Muscle layer of duodenum (tissue), 2 donors: ENCODE measurements around the gene IRX2.

ENCODE experiments used
- H3K27ac ChIP-seq: one replicate; pipeline ENCODE4 v1.7.0; 2013; ENCODE audit warnings: mild to moderate bottlenecking, low read length
- H3K27me3 ChIP-seq: one replicate; pipeline ENCODE4 v1.7.0; 2013; ENCODE audit warnings: low read depth, mild to moderate bottlenecking, control low read depth, low read length
- H3K36me3 ChIP-seq, 2 donors: one replicate each; pipeline ENCODE4 v1.7.0; 2013; ENCODE audit warnings: low read length in 2 of 2, control low read depth in 1 of 2, mild to moderate bottlenecking in 1 of 2; ENCODE audit not compliant: insufficient read depth in 2 of 2, control insufficient read depth in 1 of 2
- H3K4me1 ChIP-seq, 2 donors: one replicate each; pipeline ENCODE4 v1.7.0; 2013; ENCODE audit warnings: low read length in 2 of 2, mild to moderate bottlenecking in 2 of 2, control low read depth in 1 of 2, moderate library complexity in 1 of 2; ENCODE audit not compliant: insufficient read depth in 2 of 2, control insufficient read depth in 1 of 2
- H3K4me3 ChIP-seq, 2 donors: one replicate each; pipeline ENCODE4 v1.7.0; 2013; ENCODE audit warnings: low read length in 2 of 2, low read depth in 1 of 2, mild to moderate bottlenecking in 1 of 2
- H3K9me3 ChIP-seq, 2 donors: one replicate each; pipeline ENCODE4 v1.7.0; 2013; ENCODE audit warnings: low read length in 2 of 2, control low read depth in 1 of 2, mild to moderate bottlenecking in 1 of 2; ENCODE audit not compliant: control insufficient read depth in 1 of 2
- donor health status: healthy.

IRX2 gene

DNA sequence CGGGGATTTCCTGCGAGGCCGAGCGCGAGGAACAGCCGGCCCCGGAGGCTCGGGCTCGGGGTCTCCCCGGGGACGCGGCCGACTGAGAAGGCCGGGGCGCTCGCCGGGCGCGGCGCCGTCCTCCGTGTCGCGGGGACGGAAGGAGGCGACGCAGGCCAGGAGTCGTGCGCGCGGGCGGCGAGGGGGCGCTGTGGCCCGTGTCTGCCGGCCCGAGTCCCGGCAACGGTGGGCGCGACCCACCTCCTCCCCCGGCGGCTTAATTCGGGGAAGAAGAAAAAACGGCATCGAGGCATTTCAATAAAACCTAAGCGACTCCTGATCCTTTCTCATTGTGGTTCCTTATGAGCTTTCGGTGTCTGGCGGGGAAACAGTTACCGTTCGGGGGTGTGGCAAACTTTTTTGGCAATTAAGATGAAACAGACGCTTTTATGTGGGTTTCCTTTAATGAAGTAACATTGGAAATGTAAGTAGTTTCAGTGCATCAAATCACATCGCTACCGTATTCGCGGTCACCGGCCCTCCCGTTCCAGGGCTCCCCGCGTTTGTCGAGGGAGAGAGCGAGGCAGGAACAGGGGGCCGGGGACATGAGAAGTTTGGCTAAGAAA, 3.7 kb upstream of the IRX2 start:
- no peaks in the 10 kb centered on the region for H3K36me3 ChIP-seq
- H3K9me3 ChIP-seq: no peaks in the 10 kb centered on the region
- no peak overlapping the region for H3K27ac ChIP-seq
- H3K4me3 ChIP-seq: peak overlapping the region in 1 of 2 donors; percentile 62
- H3K4me1 ChIP-seq: peaks cover 0 to 59% of the 10 kb centered on the region in 2 donors
- peaks cover 71% of the 10 kb centered on the region for H3K27me3 ChIP-seq

DNA sequence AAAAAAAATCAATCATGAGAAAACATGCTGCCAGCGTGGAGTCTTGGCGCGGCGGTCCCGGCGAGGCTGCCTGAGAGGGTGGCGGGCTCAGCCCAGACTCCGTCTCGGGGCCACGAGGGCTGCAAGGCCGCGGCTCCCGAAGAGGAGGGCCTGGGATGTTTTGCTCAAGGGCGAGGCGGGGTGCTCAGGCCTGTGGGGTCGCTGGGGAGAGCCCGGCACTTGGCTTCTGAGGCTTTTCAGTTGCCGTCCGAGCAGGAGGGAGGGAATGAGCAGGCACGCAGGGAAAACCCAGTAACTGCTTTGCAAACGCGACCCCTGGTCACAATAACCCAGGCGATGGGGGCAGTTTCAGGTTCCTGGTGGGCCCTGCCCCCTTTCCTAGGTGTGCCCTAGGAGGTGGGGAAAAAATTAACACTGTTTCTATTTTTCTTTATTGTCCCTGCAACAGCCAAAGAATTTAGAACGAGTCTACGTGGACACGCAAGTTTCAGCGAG, 3.2 kb upstream of the IRX2 start:
- Histone ChIP-seq H3K27ac (no peak overlapping the region), H3K4me3 (peak overlapping the region in 1 of 2 donors; percentile 28), H3K4me1 (peaks cover 0 to 65% of the 10 kb centered on the region in 2 donors), H3K27me3 (peaks cover 73% of the 10 kb centered on the region), H3K36me3 (no peaks in the 10 kb centered on the region), H3K9me3 (no peaks in the 10 kb centered on the region)

DNA sequence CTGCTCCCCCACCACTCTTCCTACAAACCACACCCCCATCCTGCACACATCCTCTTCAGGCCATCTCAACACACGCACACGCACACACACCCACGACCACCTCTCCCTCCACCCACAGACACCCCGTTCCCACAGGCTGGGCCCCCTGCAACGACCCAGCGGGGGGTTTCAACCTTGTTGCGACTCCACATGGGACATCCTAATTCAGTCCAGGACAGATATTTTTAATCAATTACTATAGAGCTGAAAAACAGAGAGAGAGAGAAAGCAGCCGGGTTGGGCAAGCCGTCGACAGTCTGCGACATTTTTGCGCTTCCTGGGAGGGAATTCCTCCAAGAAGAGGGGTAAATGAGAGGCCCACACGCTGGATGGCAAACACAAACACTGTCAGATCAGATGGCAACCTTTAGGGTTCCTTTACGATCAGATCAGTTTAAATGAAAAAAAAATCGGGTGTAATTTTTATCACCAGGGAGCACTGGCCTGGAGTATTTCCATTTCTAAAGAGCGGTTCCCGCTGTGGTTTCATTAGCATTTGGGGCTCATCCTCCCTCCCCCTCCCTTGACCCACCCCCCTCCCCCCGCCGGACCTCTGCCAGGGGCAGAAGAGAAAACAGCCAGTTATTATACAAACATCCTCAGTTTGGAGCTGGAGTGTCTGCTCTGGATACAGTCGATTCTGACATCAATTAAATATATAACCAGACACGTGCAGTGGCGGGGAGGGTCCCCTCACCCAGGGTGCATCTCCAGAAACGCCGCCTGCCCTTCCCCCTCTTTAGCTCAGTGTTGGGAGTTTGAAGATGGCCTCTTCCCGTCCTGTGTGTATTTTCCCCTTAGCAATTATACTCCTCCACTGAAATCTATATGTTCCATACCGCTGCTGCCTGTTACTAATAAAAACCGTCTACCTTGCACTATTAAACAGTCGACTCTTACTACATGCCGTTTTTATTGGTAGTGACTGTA, 2.3 kb upstream of the IRX2 start:
- no peaks in the 10 kb centered on the region for H3K36me3 ChIP-seq
- H3K27me3 ChIP-seq: peaks cover 72% of the 10 kb centered on the region
- H3K27ac ChIP-seq: no peak overlapping the region
- no peaks in the 10 kb centered on the region for H3K9me3 ChIP-seq
- H3K4me1 ChIP-seq: peaks cover 0 to 69% of the 10 kb centered on the region in 2 donors
- no peak overlapping the region for H3K4me3 ChIP-seq

DNA sequence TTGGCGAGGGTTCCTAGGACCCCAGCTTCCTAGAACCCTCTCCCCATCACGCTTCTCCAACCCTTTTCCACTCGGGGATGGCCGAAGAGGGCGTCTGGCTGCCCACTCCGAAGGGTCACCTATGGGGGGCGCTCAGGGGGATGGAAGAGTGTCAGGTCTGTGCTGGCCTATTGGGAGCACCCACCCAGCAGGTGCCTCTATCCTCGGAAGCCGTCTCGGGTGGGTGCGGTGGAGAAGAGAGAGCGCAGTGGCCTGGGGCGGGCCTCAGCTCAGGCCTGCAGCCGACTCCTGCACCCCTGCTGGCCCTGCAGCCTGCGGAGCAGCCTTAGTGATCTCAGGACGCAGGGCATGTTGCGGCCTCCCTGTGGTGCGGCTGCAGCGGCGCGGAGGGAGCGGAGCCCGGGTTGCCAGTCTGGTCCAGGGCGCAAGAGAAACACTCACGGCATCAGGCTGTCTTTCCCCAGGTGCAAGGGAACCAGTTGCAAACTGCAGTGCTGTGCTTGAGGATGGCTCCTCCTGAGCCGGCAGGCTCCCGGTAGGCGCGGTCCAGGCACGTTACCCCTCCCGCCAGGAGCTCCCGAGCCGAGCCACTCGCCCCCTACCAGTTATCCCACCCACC, 1.5 kb upstream of the IRX2 start:
- H3K27me3 ChIP-seq: peaks cover 68% of the 10 kb centered on the region
- H3K36me3 ChIP-seq: no peaks in the 10 kb centered on the region
- H3K4me3 ChIP-seq: no peak overlapping the region
- no peak overlapping the region for H3K27ac ChIP-seq
- peaks cover 0 to 69% of the 10 kb centered on the region in 2 donors for H3K4me1 ChIP-seq
- no peaks in the 10 kb centered on the region for H3K9me3 ChIP-seq

DNA sequence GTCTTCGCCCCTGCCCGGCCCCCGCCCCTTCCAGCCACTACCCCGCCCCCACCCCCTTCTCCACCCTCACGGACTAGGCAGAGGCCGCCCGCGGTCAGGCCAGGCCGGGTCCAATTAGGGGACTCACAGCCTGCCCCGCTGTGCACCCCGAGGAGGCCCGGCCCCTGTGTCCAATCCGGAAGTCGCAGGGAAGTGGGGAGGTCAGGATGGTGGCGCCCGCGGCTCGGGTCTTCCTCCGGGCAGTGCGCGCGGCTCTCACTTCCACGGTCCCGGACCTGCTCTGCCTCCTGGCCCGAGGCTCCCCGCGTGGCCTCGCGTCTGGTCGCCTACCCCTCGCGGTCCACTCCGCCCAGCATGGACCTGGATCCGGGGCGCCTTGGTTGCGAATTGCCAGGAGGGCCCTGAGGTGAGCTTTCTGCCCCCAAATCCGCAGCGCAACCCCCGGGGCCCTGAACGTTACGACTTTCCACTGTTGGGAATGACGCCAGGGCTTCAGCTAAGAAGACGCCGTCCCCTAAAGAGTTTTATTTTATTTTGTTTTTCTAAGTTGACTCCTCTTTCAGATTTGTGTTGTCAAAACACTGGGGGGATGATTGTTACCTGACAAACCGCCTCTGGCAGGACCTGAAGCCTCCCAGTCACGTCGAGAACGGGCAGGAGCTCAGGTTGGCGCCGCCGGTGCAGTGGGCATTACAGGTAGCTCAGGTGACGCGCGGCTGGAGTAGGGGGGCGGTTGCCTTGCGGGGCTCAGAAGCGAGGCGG, 763 bp upstream of the IRX2 start:
- Histone ChIP-seq H3K27me3 (peaks cover 69% of the 10 kb centered on the region), H3K36me3 (no peaks in the 10 kb centered on the region), H3K27ac (no peak overlapping the region), H3K9me3 (no peaks in the 10 kb centered on the region), H3K4me1 (peaks cover 0 to 67% of the 10 kb centered on the region in 2 donors), H3K4me3 (peak overlapping the region in 1 of 2 donors; percentile 45)

DNA sequence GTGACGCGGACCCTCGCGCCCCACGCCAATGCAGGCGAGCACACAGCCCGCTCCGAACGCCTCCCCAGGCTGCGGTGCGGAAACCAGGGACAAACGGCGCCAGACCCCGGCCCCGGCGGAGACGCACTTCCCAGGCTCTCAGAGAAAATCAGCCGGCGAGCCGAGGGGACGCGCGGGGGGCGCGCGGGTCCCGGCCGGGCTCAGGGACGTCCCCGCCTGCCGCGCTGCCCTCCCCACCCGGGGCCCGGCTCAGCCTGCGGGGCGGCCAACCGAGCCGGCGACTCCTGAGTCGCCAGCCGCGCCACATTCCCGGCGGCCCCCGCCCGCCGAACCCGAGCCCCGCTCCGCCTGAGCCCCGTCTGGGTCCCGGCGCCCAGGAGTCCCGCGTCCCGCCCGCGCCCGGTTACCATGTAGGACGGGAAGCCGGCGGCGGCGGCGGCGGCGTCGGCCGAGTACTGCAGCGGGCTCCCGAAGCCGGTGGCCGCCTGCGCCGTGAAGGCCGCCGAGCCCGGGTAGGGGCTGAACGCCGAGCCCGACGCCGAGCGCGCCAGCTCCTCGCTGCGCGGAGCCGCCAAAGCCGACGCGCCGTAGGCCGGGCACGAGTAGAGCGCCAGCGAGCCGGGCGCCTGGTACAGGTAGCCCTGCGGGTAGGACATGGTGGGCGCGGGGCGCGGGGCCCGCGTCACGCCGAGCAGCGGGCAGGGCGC, 566 bp downstream of the IRX2 start:
- Histone ChIP-seq H3K27me3 (peaks cover 62% of the 10 kb centered on the region), H3K4me1 (peaks cover 0 to 53% of the 10 kb centered on the region in 2 donors), H3K4me3 (peak overlapping the region in 1 of 2 donors; percentile 35), H3K36me3 (no peaks in the 10 kb centered on the region), H3K9me3 (no peaks in the 10 kb centered on the region), H3K27ac (no peak overlapping the region)

DNA sequence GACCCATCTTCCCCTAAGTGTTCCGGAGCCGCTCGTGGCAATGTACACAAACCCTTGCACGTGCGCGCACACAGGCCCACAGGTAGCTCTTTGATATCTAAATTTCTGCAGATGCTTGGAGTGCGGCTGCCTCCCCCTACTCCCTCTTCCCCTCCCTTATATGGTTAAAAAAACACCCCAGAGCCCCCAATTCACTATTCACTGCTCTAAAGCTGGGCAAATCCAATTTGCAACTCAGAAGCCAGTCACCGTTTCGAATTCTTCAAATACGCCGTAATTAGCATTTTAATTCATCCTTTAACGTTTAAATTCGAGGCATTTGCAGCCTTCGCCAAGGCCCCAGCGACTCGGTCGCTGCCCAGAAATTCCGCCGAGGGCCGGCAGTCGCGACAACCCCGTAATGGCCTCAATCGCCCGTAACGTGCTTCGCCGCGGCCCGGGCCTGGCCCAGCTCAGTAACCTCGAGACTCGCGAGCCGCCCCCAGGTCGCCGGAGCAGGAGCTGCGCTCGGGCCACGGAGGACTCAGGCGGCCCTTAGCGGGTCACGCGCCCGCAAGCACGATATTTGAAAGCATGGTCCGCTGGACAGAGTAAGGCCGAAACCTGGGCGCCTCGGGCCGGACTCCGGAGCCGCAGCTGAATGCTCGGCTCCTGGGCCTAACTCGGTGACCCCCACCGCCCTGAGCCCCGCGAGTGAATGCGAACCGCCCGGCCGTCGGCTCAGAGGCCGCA, 1.3 kb downstream of the IRX2 start:
- Histone ChIP-seq H3K36me3 (no peaks in the 10 kb centered on the region), H3K4me3 (peak overlapping the region in 1 of 2 donors; percentile 5), H3K9me3 (no peaks in the 10 kb centered on the region), H3K27ac (no peak overlapping the region), H3K27me3 (peaks cover 54% of the 10 kb centered on the region), H3K4me1 (peaks cover 0 to 46% of the 10 kb centered on the region in 2 donors)

DNA sequence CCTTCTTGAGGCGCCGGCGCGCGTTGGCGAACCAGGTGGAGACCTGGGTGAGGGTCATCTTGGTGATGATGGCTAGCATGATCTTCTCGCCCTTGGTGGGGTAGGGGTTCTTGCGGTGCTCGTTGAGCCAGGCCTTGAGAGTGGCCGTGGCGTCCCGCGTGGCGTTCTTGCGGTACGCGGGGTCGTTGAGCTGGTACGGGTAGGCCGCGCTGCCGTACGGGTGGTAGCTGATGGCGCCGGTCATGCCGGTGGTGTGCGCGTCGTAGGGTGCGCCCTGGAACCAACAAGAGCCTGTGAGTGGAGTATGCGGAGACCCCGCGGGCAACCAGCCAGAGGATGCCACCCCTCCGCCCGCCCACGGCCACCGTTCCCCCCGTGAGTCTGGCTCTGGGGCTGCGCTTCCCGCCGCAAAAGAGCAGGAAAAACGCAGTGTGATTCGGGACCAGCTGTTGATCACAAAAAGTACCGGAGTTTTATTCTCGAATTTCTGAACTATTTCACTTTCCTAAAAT, 1.9 kb downstream of the IRX2 start:
- Histone ChIP-seq H3K36me3 (no peaks in the 10 kb centered on the region), H3K9me3 (no peaks in the 10 kb centered on the region), H3K27ac (no peak overlapping the region), H3K4me3 (peak overlapping the region in 1 of 2 donors; percentile 5), H3K4me1 (peaks cover 0 to 40% of the 10 kb centered on the region in 2 donors), H3K27me3 (peaks cover 48% of the 10 kb centered on the region)

DNA sequence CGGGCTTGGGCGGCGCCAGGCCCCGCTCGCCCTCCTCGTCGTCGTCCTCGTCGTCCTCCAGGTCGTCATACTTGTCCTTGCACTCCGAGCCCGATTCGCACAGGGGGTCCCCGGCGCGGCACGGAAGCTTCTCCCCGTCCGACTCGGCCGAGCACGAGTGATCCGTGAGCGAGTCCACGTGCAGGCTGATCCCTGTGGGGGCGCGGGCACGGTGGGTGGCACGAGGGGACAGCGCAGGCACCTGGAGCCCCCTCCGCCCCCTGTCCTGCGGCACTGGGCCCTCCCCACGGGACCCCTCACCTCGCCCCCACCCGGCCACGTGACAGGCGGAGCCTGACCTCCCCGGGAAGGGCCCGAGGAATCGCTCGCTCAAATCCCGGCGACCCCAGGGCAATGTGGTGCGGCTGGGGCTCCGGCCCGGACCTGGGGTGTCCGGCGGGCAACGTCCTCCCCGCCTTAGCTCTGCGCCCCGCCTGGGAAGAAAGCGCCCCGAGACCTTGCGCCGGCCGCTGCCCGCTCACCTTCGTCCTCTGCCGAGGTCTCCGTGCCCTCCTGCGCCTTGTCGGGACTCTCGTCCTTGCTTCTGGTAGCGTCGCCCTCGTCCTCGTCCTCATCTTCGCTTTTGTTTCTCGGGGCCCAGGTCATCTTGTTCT, 2.5 kb downstream of the IRX2 start:
- peaks cover 43% of the 10 kb centered on the region for H3K27me3 ChIP-seq
- no peak overlapping the region for H3K4me3 ChIP-seq
- H3K9me3 ChIP-seq: no peaks in the 10 kb centered on the region
- peaks cover 0 to 35% of the 10 kb centered on the region in 2 donors for H3K4me1 ChIP-seq
- H3K27ac ChIP-seq: no peak overlapping the region
- no peaks in the 10 kb centered on the region for H3K36me3 ChIP-seq
